HG03520 (cell line): Measurements from ENCODE around the gene TBC1D32.
"Not testable (repeated sequence)": the region's sequence is repeated elsewhere in the genome, so short reads cannot be mapped to it uniquely, and the experiment has no call there.

ENCODE experiments used
- ATAC-seq: cut with Tn5 transposase; IDR thresholded peaks from one replicate; pipeline ENCODE4 v1.9.1; 2021; ENCODE audit warnings: mild to moderate bottlenecking, moderate library complexity; ENCODE audit not compliant: unreplicated experiment

The TBC1D32 gene

GRCh38 chr6:121222656-121223055, 111.6 kb downstream of the TBC1D32 start:
- ATAC-seq = no peak

DNA sequence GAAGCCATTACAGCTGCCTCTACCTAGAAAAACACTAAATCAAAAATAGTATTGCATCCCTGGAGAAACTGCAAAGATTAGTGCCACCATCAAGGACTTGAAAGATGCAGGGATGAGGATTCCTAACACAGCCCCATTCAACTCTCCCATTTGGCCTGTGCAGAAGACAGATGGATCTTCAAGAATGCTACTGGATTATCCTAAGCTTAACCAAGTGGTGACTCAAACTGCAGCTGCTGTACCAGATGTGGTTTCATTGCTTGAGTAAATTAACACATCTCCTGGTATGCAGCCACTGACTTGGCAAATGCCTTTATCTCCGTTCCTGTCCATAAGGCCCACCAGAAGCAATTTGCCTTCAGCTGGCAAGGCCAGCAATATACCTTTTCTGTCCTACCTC, 117.4 kb downstream of the TBC1D32 start:
- no peak for ATAC-seq

- ATAC-seq = not testable (repeated sequence)
These were observed 120.9 kb downstream of the TBC1D32 start for GRCh38 chr6:121213341-121213740.

DNA sequence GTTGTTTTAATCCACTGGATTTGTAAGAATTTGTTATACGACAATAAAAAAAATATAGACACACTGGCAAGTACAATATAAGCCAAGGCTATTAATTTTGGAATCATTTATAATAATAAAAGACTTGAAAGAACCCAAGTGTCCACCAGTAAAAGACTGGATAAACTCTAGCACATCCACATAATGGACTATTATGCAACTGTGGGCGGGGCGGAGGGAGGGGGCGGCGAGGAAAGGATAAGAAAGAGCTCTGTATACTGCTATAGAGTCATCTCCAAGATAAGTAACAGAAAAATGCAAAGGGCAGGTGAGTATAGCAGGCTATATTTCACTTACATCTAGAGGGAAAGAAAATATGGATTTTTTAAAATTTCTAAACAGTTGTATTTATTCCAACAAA, 123.3 kb downstream of the TBC1D32 start:
- no peak for ATAC-seq

GRCh38 chr6:121205569-121205968, 128.7 kb downstream of the TBC1D32 start:
- ATAC-seq = no peak

GRCh38 chr6:121201105-121201504, 133.2 kb downstream of the TBC1D32 start:
- no peak for ATAC-seq

- ATAC-seq = not testable (repeated sequence)
These were observed 138.2 kb downstream of the TBC1D32 start for GRCh38 chr6:121196042-121196441.

GRCh38 chr6:121190122-121190521, 144.2 kb downstream of the TBC1D32 start:
- ATAC-seq = no peak

DNA sequence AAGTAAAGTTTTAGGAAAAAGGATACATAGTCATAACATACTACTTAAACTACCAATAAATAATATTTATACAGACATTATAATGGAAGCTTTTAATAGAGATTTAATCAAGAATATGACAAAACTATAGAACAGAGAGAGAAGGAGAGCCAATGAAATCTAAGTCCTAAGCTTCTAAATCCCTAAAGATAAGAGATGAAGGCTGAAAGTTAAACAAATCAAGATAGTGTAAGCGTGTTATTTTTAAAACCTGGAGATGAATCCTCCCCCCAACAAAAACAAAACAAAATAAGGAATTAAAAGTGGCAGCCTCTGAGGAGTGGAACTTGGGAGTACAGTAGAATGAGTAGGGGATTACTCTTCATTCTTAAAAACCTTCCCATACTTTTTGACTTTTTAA, 145.9 kb downstream of the TBC1D32 start:
- no peak for ATAC-seq

DNA sequence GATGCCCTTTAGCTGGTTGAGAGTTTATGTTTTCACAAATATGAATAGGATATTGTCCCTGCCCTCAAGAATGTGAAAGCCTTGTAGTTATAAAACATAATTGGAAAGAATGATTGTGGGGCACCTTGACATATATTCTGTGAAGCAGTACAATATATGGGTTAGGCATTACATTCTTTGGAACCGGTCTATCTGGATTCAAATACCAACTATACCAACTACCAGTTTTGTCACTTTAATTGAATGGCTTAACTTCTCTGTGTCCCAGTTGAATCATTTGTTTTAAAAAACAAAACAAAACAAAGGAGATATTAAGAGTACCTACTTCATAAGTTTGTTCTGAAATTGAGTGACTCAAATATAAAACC, 146.5 kb downstream of the TBC1D32 start:
- no peak for ATAC-seq

DNA sequence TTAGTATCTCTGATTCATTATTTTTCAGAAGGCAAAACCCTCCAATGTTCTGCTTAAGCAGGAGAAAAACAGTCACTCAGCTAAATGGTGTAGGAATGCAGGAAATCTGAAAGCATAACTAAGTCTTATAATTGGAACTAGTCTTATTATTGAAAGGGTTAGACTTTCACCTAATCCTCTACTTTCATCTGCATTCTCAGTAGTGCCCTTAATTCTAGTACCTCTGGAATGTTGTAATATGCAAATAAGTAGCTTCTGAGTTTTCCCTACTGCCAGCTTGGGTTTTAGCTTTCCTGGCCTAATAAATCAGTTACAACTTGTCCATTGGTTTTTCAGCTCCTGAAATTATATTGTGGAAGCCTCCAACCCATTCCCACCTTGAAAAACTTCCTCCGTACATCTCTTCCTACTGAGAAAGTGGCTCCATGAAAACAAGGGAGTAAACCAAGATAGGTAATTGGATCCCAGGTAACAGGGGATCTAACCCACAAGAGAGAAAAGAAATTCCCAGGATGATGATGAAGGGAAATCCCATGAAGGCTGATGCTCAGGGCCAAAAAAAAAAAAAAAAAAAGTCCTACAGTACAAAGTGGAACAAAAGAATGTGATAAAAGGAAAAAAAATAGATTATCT, 147.0 kb downstream of the TBC1D32 start:
- ATAC-seq = no peak

GRCh38 chr6:121183742-121184141, 150.5 kb downstream of the TBC1D32 start:
- ATAC-seq = no peak

DNA sequence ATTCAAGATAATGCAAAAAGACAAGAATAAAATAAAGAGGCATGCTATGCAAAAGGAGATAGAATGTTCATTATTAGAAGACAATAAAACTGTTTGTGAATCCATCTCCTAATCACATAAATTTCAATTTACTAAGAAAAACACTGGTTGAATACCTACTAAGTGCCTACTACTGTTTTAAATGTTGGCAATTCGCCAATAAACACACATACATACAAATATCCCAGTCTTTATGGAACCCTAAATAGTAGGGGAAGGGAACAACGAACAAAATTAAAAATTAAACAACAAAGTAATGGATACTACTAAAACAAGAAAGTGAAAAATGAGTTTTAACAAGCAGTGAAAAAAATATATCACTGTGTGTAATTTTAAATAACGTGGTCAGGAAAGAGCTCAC, 158.5 kb downstream of the TBC1D32 start:
- ATAC-seq = no peak

- not testable (repeated sequence) for ATAC-seq
These were observed 161.8 kb downstream of the TBC1D32 start for GRCh38 chr6:121172451-121172850.

- ATAC-seq = no peak
These were observed 162.4 kb downstream of the TBC1D32 start for GRCh38 chr6:121171879-121172278.

DNA sequence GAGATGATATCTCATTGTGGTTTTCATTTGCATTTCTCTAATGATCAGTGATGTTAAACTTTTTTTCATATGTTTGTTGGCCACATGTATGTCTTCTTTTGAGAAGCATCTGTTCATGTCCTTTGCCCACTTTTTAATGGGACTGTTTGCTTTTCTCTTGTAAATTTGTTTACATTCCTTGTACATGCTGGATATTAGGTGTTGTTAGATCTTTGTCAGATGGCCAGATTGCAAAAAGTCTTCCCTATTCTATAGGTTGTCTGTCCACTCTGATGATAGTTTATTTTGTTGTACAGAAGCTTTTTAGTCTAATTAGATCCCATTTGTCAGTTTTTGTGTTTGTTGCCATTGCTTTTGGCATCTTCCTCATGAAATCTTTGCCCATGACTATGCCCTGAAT, 172.4 kb downstream of the TBC1D32 start:
- no peak for ATAC-seq

- ATAC-seq = no peak
These were observed 174.0 kb downstream of the TBC1D32 start for GRCh38 chr6:121160276-121160675.

DNA sequence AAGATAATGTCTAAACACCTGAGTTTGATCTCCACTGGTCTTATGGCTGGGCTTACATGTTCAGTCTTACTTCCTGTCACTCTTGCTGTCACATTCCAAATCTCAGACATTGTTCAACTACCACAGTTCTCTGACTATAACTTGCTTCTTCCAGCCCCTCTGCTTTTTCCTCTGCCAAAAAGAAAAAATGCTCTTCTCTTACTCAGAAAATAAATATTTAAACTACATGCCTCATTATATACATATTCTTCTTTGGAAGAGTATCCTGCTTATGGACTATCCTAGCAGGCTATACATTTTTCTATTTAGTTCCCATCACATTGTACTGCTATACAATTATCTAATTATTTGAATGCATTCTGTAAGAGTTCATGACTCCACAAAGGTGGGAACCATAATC, 175.4 kb downstream of the TBC1D32 start:
- no peak for ATAC-seq

DNA sequence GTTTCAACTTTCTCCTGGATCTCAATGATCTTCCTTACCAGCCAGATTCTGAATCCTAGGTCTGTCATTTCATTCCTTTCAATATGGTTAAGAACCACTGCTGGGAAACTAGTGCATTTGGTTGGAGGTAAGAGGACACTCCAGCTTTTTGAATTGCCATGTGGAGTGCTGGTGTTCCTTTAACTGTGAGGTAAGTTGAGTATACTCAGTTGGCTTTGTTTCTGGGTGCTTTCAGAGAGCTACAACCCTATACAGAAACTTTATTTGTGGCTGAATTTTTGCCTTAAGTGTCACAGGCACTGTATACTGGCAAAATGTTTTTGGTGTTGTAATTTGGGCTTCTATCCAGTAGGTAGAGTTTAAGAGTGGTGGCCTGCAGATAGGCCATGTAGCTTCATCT, 175.8 kb downstream of the TBC1D32 start:
- ATAC-seq = no peak

DNA sequence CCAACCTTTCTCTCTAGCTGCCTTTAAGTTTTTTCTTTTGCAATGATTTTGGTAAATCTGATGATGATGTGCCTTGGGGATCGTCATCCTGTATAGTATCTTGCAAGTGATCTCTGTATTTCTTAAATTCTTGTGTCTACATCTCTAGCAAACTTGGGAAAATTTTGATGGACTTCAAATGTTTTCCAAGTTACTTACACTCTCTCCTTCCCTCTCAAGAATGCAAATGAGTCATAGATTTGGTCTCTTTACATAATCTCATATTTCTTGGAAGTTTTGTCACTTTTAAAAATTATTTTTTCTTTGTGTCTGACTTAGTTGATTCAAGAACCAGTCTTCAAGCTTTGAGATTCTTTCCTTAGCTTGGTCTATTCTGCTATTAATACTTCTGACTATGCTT, 176.4 kb downstream of the TBC1D32 start:
- ATAC-seq = no peak

DNA sequence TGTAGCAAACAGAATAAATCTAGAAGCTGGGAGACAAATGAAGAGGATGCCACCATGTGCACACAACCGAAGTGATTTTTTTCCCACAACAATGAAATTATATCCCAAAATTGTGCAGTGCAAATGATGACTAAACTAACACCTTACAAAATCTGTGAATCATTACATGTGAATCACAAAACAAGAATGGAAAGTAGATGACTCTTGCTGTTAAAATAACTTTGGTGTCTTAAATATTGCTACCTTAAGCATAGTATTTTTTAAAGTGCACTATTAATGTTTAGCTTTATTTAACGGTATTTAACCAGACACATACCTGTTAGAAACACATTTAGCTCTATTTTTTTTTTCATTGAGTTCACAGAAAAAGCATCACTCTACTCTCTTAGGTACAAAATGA, 190.8 kb downstream of the TBC1D32 start:
- no peak for ATAC-seq

- no peak for ATAC-seq
These were observed 192.2 kb downstream of the TBC1D32 start for GRCh38 chr6:121142093-121142492.

DNA sequence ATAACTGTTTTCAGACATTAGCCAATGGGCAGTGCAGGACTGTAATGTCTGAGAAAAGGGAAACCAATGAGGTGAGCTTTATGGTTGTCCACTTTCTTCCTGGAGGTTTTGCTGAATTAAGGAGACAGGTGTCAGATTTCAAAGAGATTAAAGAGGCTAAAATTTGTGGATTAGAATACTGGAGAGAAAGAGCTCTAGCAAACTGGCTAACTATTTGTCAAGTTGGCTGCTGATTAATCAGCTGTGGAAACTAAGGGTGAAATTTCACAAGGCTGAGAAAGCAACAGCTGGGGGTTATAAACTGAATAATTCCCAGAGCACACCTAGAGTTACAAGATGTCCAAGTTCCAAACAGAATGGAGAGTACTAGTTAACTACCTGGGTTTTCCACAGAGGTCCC, 198.9 kb downstream of the TBC1D32 start:
- no peak for ATAC-seq
